K562 (cell line): ENCODE data around the gene CGGBP1. TPM values are rescaled to one million over a fixed set of nuclear protein-coding genes. Genes with fewer than 3 reads are reported as not detected.

Source experiments
- ARID1B ChIP-seq: fragments of 450-650 bp; IDR thresholded peaks from 2 replicates; pipeline ENCODE4 v1.6.1; 2016; ENCODE audit warnings: antibody characterized with exemption, mild to moderate bottlenecking, inconsistent platforms
- ASH1L ChIP-seq: fragments of 450-650 bp; IDR thresholded peaks from 2 replicates; pipeline ENCODE4 v1.6.1; 2018; ENCODE audit warnings: borderline replicate concordance, mild to moderate bottlenecking, low read depth; ENCODE audit not compliant: partially characterized antibody
- DACH1 ChIP-seq: fragments of 450-650 bp; IDR thresholded peaks from 2 replicates; pipeline ENCODE4 v1.6.1; 2018; ENCODE audit not compliant: partially characterized antibody
- ETV6 ChIP-seq, 3 experiments: fragments of 150-350 bp in 1 of 3; sonication (generic) in 1 of 3; formaldehyde crosslinking in 1 of 3; IDR thresholded peaks; 2 replicates each; pipeline versions ENCODE4 v1.6.1 to v1.8.0; 2014 to 2022; ENCODE audit warnings: borderline replicate concordance in 2 of 3, low read depth in 2 of 3, antibody characterized with exemption in 1 of 3, low read length in 1 of 3, mild to moderate bottlenecking in 1 of 3, missing genetic modification reagents in 1 of 3
- TCF3 ChIP-seq: sonication (generic); formaldehyde crosslinking; IDR thresholded peaks from 2 replicates; pipeline ENCODE4 v1.4.0; 2020; ENCODE audit warnings: mild to moderate bottlenecking, missing genetic modification reagents
- ZNF12 ChIP-seq: sonication (generic); formaldehyde crosslinking; IDR thresholded peaks from 2 replicates; pipeline ENCODE4 v1.4.0; 2020; ENCODE audit warnings: mild to moderate bottlenecking, missing genetic modification reagents
- ZNF133 ChIP-seq: fragments of 250-450 bp; sonication (Bioruptor Pico); IDR thresholded peaks from 2 replicates; pipeline ENCODE4 v1.4.0; 2020; ENCODE audit warnings: mild to moderate bottlenecking
- ZNF384 ChIP-seq: IDR thresholded peaks from 2 replicates; pipeline ENCODE4 v1.6.1; 2012; ENCODE audit warnings: low read depth, low read length, improper control_type of control experiment
- ZNF436 ChIP-seq: fragments of 250-450, 450-650 bp; sonication (Bioruptor Pico); formaldehyde crosslinking; IDR thresholded peaks from 2 replicates; pipeline ENCODE4 v1.7.0; 2020; ENCODE audit warnings: mild to moderate bottlenecking
- polyA plus RNA-seq, 8 experiments: library from polyadenylated mRNA; depleted of rRNA in 4 of 8; stranded (reverse) in 5 of 8; unstranded in 3 of 8; fragments of >200 nt; fragmentation: Nextera tagmentation in 2 of 8; fragmentation: Illumina TruSeq in 1 of 8; extraction: Ambion mirVana in 2 of 8; extraction: Trizol in 1 of 8; gene quantifications; 2 replicates each; pipeline versions ENCODE4 v1.2.1 to v1.2.3, GENCODE V29; 2011 to 2014; ENCODE audit warnings: inconsistent platforms in 1 of 8, missing spikeins in 1 of 8
- total RNA-seq, 7 experiments: library from RNA; depleted of rRNA in 6 of 7; stranded (reverse); fragments of >200 nt in 6 of 7; fragmentation: Illumina TruSeq in 2 of 7; extraction: Trizol in 2 of 7; gene quantifications; 2 replicates each; pipeline versions ENCODE4 v1.2.1 to v1.2.3, GENCODE V29; 2011 to 2021; ENCODE audit warnings: low replicate concordance in 1 of 7
- TF ChIP-seq, protein P1 (sequence below): fragments of 150-350 bp; conservative IDR thresholded peaks from 2 replicates; pipeline ENCODE4 v1.6.1; 2014; ENCODE audit warnings: low read length
- TF ChIP-seq, protein P2 (sequence below), 2 experiments: fragments of 450-650 bp in 1 of 2; sonication (generic) in 1 of 2; formaldehyde crosslinking in 1 of 2; IDR thresholded peaks in 1 of 2; conservative IDR thresholded peaks in 1 of 2; 2 replicates each; pipeline versions ENCODE4 v1.6.1 to v1.8.1; 2016 to 2023; ENCODE audit warnings: mild to moderate bottlenecking in 2 of 2, moderate library complexity in 2 of 2, inconsistent platforms in 1 of 2, missing genetic modification reagents in 1 of 2

The CGGBP1 gene
- total and polyA plus RNA-seq, 9 of the 15 experiments (the other 6 are each of a cell fraction or from before 2014, with no cell fraction given), result 14.4 to 47.8 (median 37.8) TPM

DNA sequence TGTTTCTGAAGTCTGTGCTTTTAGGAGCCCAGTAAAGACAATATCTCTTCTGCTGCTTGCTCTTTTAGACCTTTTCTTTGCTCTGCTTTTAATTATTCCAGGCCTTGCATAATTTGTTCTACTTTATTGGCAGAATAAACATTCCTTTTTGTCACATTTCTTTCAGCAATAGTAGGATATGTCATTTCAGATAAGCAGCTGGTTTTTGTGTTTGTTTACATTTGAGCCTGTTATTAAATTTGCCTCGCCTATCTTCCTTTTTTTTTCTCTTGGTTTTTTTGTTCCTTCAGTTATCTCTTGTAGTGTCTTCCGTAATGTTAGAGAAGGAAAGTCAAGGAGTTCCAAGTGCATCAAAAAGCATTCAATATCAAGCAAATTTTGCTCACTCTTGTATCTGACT, 16.7 kb upstream of the CGGBP1 start (continued):
- TF ChIP-seq, protein P1, sequence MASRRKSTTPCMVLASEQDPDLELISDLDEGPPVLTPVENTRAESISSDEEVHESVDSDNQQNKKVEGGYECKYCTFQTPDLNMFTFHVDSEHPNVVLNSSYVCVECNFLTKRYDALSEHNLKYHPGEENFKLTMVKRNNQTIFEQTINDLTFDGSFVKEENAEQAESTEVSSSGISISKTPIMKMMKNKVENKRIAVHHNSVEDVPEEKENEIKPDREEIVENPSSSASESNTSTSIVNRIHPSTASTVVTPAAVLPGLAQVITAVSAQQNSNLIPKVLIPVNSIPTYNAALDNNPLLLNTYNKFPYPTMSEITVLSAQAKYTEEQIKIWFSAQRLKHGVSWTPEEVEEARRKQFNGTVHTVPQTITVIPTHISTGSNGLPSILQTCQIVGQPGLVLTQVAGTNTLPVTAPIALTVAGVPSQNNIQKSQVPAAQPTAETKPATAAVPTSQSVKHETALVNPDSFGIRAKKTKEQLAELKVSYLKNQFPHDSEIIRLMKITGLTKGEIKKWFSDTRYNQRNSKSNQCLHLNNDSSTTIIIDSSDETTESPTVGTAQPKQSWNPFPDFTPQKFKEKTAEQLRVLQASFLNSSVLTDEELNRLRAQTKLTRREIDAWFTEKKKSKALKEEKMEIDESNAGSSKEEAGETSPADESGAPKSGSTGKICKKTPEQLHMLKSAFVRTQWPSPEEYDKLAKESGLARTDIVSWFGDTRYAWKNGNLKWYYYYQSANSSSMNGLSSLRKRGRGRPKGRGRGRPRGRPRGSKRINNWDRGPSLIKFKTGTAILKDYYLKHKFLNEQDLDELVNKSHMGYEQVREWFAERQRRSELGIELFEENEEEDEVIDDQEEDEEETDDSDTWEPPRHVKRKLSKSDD, result no peak
- TF ChIP-seq ZNF133 (CRISPR knock-in tag) (no peak), ZNF12 (no peak), TCF3 (CRISPR knock-in tag) (peak; percentile 57), ARID1B (peak; percentile 81), ZNF384 (peak; percentile 68), ETV6 (IDR thresholded peaks at IDR 0.05; ENCODE audit: borderline replicate concordance in 1 of 2, low read depth in 2 of 2, low read length in 1 of 2) (no peak), ETV6 (CRISPR knock-in tag; IDR thresholded peaks at IDR 0.05; ENCODE audit: borderline replicate concordance) (no peak), DACH1 (no peak), ZNF436 (CRISPR knock-in tag) (no peak), ASH1L (no peak)
- TF ChIP-seq, protein P2, sequence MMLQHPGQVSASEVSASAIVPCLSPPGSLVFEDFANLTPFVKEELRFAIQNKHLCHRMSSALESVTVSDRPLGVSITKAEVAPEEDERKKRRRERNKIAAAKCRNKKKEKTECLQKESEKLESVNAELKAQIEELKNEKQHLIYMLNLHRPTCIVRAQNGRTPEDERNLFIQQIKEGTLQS (IDR thresholded peaks at IDR 0.05), result no peak
- TF ChIP-seq, protein P2 (CRISPR knock-in tag; conservative IDR thresholded peaks at IDR 0.05), result no peak
- TF ChIP-seq, all 486 proteins: peak for 17
